UCSD-AML1 (cell line): ENCODE data around the gene DAW1.

Experiments used
- DNase-seq: peaks from one replicate; lab custom pipeline; 2025; ENCODE audit not compliant: unreplicated experiment; lab: John Stamatoyannopoulos, UW

Gene DAW1

DNA sequence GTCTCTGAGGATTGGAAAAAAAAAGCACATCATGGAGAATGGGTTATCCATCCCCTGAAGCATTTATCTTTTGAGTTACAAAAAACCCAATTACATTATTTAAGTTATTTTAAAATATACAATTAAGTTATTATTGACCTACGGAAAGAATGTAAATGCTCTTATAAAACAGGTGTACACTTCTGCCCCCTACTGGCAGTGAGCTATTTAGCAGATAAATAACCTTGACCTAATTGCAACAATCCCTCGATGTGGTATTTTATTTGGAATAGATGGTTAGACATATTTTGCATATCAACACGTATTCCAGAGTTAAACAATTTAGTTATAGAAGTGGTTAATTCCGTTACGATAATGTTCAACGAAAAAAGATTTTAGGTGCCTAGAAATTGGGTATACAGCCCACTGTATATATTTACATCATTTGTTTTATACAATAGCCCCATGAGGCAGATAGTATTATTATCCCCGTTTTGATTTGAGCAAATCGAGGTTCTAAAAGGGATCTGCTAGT lies 9.1 kb upstream of the DAW1 start:
- DNase-seq, result no peak

DNA sequence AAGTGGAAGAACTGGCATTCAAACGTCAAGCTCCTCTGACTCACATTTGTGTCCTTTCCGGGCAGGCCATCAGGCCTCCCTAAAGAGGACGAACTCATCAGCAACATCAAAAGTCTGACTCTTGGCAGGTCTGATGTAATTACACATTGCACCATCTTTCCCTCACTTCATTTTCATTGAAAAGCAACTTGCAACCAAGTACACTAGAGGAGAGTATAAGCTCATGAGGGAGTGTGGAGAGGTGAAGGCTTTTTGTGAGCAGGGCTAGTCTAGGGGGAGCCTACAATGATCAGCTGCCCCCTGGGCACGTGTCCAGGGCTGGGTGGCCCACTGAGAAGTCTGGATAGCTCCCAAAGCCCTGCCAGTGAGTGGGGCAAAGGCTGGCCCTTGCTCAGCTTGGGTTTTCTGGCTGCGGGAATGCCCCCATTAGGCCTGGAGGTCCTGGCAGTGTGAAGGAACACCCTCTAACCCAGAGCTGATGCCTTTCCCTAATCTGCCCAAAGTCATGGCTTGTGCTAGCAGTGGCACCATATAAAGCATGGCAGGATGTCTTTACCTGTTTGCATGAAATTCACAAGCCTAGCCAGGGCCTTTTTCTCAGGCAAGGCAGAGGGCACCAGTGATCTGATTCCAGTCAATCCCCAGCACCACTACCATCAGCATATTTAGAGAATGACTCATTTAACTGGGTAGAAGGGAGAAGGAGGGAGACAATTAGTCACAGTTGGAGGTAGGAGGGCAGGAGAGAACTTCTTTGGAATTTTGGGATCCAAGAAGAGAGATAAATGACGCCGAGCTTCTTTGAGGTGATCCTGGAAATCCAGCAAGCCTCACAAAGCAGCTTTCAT lies 8.5 kb upstream of the DAW1 start:
- no peak for DNase-seq

GRCh38 chr2:227864161-227864756 lies 7.2 kb upstream of the DAW1 start:
- no peak for DNase-seq

GRCh38 chr2:227865291-227865690 lies 6.1 kb upstream of the DAW1 start:
- no peak for DNase-seq

DNA sequence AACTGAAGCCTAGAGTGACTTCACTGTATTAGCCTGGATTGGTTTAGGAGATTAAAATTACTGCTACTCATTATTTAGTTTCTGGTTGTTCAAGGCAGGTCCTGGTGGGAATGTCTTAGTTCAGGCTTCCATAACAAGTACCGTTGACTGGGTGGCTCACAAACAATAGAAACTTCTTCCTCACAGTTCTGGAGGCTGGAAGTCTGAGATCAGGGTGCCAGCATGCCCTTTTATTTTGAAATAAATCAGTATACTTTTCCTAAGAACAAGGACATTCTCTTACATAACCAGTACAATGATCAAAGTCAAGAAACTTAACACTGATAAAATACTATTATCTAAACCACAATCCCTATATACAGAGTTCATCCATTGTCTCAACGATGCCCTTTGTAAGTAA lies 4.0 kb upstream of the DAW1 start:
- DNase-seq, result no peak

GRCh38 chr2:227870710-227871374 lies 589 bp upstream of the DAW1 start:
- DNase-seq, result no peak

GRCh38 chr2:227872676-227873075 lies 1.2 kb downstream of the DAW1 start:
- no peak for DNase-seq

- DNase-seq, result no peak
Measured at GRCh38 chr2:227876300-227876801, 4.9 kb downstream of the DAW1 start.

DNA sequence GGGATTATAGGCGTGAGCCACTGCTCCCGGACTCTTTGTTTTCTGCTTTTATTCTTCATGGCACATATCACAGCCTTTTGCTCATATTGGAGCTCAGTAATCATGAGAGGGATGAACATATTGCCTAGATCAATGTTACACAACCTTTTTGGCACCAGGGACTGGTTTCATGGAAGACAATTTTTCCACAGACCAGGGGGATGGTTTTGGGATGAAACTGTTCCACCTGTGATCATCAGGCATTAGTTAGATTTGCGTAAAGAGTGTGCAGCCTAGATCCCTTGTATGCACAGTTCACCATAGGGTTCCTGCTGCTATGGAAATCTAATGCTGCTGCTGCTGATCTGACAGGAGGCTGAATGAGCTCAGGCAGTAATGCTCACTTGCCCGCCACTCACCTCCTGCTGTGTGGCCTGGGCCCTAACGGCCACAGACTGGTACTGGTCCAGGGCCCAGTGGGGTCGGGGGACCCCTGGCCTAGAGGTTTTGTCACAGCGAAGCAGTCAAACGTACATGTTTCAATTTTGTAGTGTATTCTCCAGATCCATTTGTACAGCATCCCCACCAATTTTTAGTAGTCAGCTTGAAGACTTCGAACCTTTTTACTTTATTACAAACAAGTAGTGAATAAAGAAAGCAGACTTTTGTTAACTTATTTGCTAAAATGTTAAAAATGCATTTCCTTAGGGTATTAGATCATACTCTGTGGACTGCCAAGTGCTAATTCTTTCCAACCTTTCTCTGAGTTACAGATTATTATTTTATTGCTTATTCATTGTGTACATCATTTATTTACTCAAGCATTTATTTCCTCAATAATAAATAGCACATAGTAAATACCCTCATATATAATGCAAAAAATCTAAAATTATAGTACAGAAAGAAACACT lies 6.2 kb downstream of the DAW1 start:
- DNase-seq, result no peak

- DNase-seq, result no peak
Measured at GRCh38 chr2:227880460-227880859, 9.0 kb downstream of the DAW1 start.

DNA sequence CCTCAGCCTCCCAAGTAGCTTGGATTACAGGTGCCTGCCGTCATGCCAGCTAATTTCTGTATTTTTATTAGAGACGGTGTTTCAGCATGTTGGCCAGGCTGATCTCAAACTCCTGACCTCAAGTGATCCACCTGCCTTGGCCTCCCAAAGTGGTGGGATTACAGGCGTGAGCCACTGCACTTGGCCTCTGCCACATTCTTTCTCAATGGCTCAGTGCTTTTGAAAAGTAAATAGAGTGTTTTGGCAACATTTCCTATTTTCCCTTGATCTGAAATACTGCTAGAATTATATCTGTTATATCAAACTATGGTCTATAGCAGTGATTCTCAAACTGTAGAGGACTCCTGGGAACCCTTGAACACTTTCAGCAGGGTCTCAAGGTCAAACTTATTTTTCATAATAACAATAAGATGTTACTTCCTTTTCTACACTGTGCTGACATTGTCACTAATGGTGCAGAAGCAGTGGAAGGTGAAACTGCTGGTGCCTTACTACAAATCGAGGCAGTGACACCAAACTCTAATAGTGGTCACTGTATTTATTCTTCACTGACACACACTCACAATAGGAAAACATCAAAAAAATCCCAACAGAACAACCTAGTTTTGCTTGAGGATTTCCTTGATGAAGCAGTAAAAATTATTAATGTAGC lies 10.6 kb downstream of the DAW1 start:
- DNase-seq, result no peak

DNA sequence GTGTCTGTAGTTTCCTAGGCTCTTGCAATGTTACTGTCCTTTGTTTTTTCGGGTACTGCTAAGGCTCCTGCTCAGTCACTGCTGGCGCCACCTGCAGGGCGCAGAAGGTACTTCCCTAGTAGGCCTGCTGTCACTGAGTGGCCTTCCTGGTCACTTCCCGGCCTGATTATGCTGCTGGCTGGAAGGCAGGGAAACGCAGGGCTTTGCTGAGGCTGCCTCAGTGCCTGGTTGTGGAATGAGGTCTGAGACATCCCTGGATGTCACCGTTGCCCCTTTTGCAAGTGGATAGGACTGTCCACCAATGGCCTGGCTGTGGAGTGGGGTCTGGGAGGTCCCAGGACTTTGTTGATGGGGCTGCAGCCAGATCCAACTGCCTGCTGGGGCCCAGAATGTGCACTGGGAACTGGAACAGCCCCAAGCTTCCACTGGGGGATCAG lies 13.1 kb downstream of the DAW1 start:
- peak; percentile 70 for DNase-seq

GRCh38 chr2:227886149-227886548 lies 14.7 kb downstream of the DAW1 start:
- DNase-seq, result no peak

- no peak for DNase-seq
Measured at GRCh38 chr2:227888289-227888688, 16.9 kb downstream of the DAW1 start.

- no peak for DNase-seq
Measured at GRCh38 chr2:227889336-227889735, 17.9 kb downstream of the DAW1 start.

DNA sequence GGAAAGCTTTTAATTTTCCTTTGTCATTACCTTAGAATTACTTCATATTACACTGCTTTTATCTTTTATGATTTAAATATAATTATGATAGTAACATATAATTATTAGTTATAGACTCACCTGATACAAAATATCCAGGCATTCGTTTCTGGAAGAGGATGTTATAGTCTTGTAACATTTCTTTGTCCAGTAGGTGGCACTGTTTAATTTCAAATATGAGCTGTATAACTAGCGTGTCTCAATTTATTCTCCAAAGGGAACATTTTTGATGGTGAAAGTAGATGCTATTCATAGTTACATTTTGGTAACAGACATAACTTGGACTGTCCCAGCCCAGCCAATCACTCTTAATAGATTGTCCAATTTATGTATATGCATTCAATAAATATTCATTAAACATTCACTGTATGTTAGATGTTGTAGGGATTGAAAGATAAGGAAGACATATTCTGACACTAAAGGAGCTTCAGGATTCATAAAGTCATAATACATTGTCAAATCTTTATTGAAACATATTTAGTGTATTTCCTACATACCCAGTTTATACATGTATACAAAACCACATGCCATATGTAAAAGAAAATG lies 19.2 kb downstream of the DAW1 start:
- DNase-seq, result no peak

- no peak for DNase-seq
Measured at GRCh38 chr2:227891673-227892072, 20.2 kb downstream of the DAW1 start.

DNA sequence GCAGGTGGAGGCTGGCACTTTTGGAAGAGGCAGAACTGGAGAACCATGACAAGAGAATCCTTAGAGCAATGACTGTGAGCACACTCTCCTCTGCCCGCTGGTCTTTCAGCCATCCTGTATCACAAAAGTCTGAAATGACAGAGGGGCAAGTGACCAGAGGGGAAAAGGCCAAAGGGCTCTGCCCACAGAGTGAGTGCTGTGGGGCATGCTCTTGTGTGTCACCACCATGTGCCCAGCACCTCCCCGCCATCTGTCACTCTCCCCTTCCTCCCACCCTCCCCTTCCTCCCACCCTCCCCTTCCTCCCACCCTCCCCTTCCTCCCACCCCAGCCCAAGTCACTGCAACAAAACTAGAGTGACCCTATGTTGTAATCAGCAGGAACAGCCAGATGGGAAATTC lies 31.9 kb downstream of the DAW1 start:
- no peak for DNase-seq

GRCh38 chr2:227906991-227907390 lies 35.6 kb downstream of the DAW1 start:
- DNase-seq, result no peak
